Neuronal stem cell (in vitro differentiated cells): ENCODE data around the gene UBE2L3.

Experiments
- DNase-seq: peaks from one replicate; pipeline ENCODE4 v3.0.0-alpha.2; 2013; ENCODE audit warnings: low spot score
- H2AFZ ChIP-seq: one replicate; pipeline ENCODE4 v1.6.1; 2013; ENCODE audit warnings: mild to moderate bottlenecking, low read length, inconsistent platforms
- H2AK5ac ChIP-seq: 2 replicates; pipeline ENCODE4 v1.6.1; 2013; ENCODE audit warnings: low read depth, mild to moderate bottlenecking, inconsistent platforms, low read length, moderate library complexity, mixed read lengths
- H2BK120ac ChIP-seq: 2 replicates; pipeline ENCODE4 v1.6.1; 2013; ENCODE audit warnings: low read depth, mild to moderate bottlenecking, inconsistent platforms, low read length, moderate library complexity, mixed read lengths
- H2BK12ac ChIP-seq: one replicate; pipeline ENCODE4 v1.6.1; 2013; ENCODE audit warnings: low read length, inconsistent platforms
- H2BK15ac ChIP-seq: 2 replicates; pipeline ENCODE4 v1.6.1; 2013; ENCODE audit warnings: mild to moderate bottlenecking, low read length, inconsistent platforms, mixed read lengths
- H2BK5ac ChIP-seq: one replicate; pipeline ENCODE4 v1.6.1; 2013; ENCODE audit warnings: inconsistent platforms, mild to moderate bottlenecking, low read length, moderate library complexity
- H3K14ac ChIP-seq: one replicate; pipeline ENCODE4 v1.6.1; 2013; ENCODE audit warnings: low read length, inconsistent platforms
- H3K18ac ChIP-seq: 2 replicates; pipeline ENCODE4 v1.6.1; 2013; ENCODE audit warnings: low read length, inconsistent platforms
- H3K23ac ChIP-seq: 2 replicates; pipeline ENCODE4 v1.6.1; 2013; ENCODE audit warnings: low read depth, mild to moderate bottlenecking, mixed read lengths, low read length, inconsistent platforms; ENCODE audit not compliant: poor library complexity
- H3K27ac ChIP-seq: replicated peaks from 3 replicates; pipeline ENCODE4 v1.5.1; 2013; ENCODE audit warnings: low read length, inconsistent platforms
- H3K27me3 ChIP-seq, 3 experiments: 2 replicates each; pipeline ENCODE4 v1.6.1; 2013; ENCODE audit warnings: low read length in 3 of 3, mild to moderate bottlenecking in 2 of 3, inconsistent platforms in 1 of 3, low read depth in 1 of 3, mixed read lengths in 1 of 3, moderate library complexity in 1 of 3; ENCODE audit not compliant: control insufficient read depth in 3 of 3, insufficient read depth in 3 of 3
- H3K36me3 ChIP-seq, 2 donors: replicated peaks in 1 of 2; 2 replicates each; pipeline ENCODE4 v1.6.1; 2013; ENCODE audit warnings: low read length in 2 of 2; ENCODE audit not compliant: control insufficient read depth in 2 of 2, insufficient read depth in 2 of 2
- H3K4ac ChIP-seq: 2 replicates; pipeline ENCODE4 v1.6.1; 2013; ENCODE audit warnings: inconsistent platforms, mild to moderate bottlenecking, low read length, moderate library complexity
- H3K4me1 ChIP-seq, 2 donors: 1 replicate in 1 of 2; 2 replicates in 1 of 2; pipeline ENCODE4 v1.6.1; 2013; ENCODE audit warnings: low read length in 2 of 2, low read depth in 1 of 2; ENCODE audit not compliant: control insufficient read depth in 2 of 2, insufficient read depth in 1 of 2
- H3K4me2 ChIP-seq: one replicate; pipeline ENCODE4 v1.6.1; 2013; ENCODE audit warnings: mild to moderate bottlenecking, low read length, inconsistent platforms; ENCODE audit not compliant: insufficient read depth, poor library complexity, severe bottlenecking
- H3K4me3 ChIP-seq, 2 donors: 2 replicates each; pipeline ENCODE4 v1.5.1; 2013; ENCODE audit warnings: low read length in 2 of 2, mild to moderate bottlenecking in 2 of 2, inconsistent platforms in 1 of 2, moderate library complexity in 1 of 2
- H3K79me1 ChIP-seq: one replicate; pipeline ENCODE4 v1.6.1; 2013; ENCODE audit warnings: low read depth, mild to moderate bottlenecking, inconsistent platforms, low read length, moderate library complexity
- H3K9ac ChIP-seq: one replicate; pipeline ENCODE4 v1.6.1; 2013; ENCODE audit warnings: mild to moderate bottlenecking, low read depth, low read length, inconsistent platforms; ENCODE audit not compliant: poor library complexity
- H3K9me3 ChIP-seq, 2 donors: replicated peaks in 1 of 2; 2 replicates each; pipeline versions ENCODE3 to v1.6.1; 2013; ENCODE audit warnings: low read length in 2 of 2, mild to moderate bottlenecking in 2 of 2, inconsistent platforms in 1 of 2, low read depth in 1 of 2, mixed read lengths in 1 of 2, moderate library complexity in 1 of 2; ENCODE audit not compliant: control insufficient read depth in 2 of 2, insufficient read depth in 1 of 2
- H4K8ac ChIP-seq: one replicate; pipeline ENCODE4 v1.6.1; 2013; ENCODE audit warnings: low read depth, mild to moderate bottlenecking, inconsistent platforms, low read length, moderate library complexity
- H4K91ac ChIP-seq: one replicate; pipeline ENCODE4 v1.6.1; 2013; ENCODE audit warnings: low read length, low read depth, mild to moderate bottlenecking, inconsistent platforms; ENCODE audit not compliant: poor library complexity
- WGBS, 2 donors: extraction: QIAGEN DNeasy Blood & Tissue Kit; methylation state at CpG; one replicate each; pipeline ENCODE4 v1.1.7; 2013; ENCODE audit warnings: missing lambda C conversion rate in 2 of 2, mixed read lengths in 1 of 2; ENCODE audit not compliant: insufficient read length in 2 of 2, insufficient replicate concordance in 1 of 2; ENCODE audit errors: extremely low coverage in 2 of 2; 5-methylcytosine and 5-hydroxymethylcytosine counted together

Gene UBE2L3

DNA sequence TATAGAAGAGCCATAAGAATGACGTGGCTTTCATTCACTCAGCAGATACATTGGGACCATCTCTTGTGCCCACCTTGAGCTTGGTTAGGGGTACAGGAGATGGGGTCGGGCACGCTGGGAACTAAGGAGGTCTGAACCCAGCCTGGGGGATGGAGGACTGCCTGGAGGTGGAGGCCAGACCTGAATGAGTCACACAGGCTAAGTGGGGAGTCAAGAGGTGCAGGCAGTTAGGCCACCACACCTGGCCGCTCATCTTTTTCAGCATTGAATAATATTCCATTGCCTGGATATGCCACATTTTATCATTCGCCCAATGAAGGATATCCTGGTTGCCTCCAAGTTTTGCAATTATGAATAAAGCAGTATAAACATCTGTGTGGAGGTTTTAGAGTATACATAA is 94.5 kb downstream of the UBE2L3 start:
- no peak overlapping the region for H4K8ac ChIP-seq
- H3K18ac ChIP-seq: no peak overlapping the region
- H3K14ac ChIP-seq: no peak overlapping the region
- no peak overlapping the region for H3K4me2 ChIP-seq
- H2AFZ ChIP-seq: no peak overlapping the region
- H2BK5ac ChIP-seq: no peak overlapping the region
- H3K4me1 ChIP-seq: peaks cover 8 to 9% of the 10 kb centered on the region in 2 donors
- no CpG with 5 or more reads among the region's 5 CpGs for WGBS, 2 donors
- H2BK12ac ChIP-seq: no peak overlapping the region
- no peaks in the 10 kb centered on the region for H3K79me1 ChIP-seq
- H3K9me3 ChIP-seq: no peaks in the 10 kb centered on the region
- no peak overlapping the region for H2BK15ac ChIP-seq
- no peak overlapping the region for H3K27ac ChIP-seq
- no peak overlapping the region for H4K91ac ChIP-seq
- no peak overlapping the region for H3K4me3 ChIP-seq
- H3K23ac ChIP-seq: no peak overlapping the region
- H3K27me3 ChIP-seq: no peaks in the 10 kb centered on the region
- peaks cover 0 to under 1% of the 10 kb centered on the region in 2 donors for H3K36me3 ChIP-seq
- H2AK5ac ChIP-seq: no peak overlapping the region
- no peak for DNase-seq
- H3K9ac ChIP-seq: no peak overlapping the region
- no peak overlapping the region for H2BK120ac ChIP-seq
- H3K4ac ChIP-seq: no peak overlapping the region

- no peak overlapping the region for H2BK12ac ChIP-seq
Measured at GRCh38 chr22:21663738-21664137, 96.2 kb downstream of the UBE2L3 start.

GRCh38 chr22:21665047-21665851 is 97.7 kb downstream of the UBE2L3 start:
- Histone ChIP-seq H3K79me1 (no peaks in the 10 kb centered on the region), H3K23ac (peak overlapping the region; percentile 99), H4K91ac (no peak overlapping the region), H3K27ac (no peak overlapping the region), H4K8ac (peak overlapping the region; percentile 65), H3K4me3 (peak overlapping the region in 1 of 2 donors; percentile 88), H3K4ac (no peak overlapping the region), H3K4me1 (peaks cover 2 to 4% of the 10 kb centered on the region in 2 donors), H3K36me3 (peaks cover 0 to 7% of the 10 kb centered on the region in 2 donors), H2BK5ac (peak overlapping the region; percentile 91), H2AK5ac (peak overlapping the region; percentile 75), H3K9ac (no peak overlapping the region), H3K18ac (peak overlapping the region; percentile 90), H2BK120ac (peak overlapping the region; percentile 28), H3K9me3 (no peaks in the 10 kb centered on the region), H3K27me3 (no peaks in the 10 kb centered on the region), H3K4me2 (peak overlapping the region; percentile 77), H3K14ac (no peak overlapping the region), H2AFZ (peak overlapping the region; percentile 97), H2BK12ac (no peak overlapping the region), H2BK15ac (peak overlapping the region; percentile 84)
- no peak for DNase-seq
- no CpG with 5 or more reads among the region's 26 CpGs for WGBS, 2 donors

More at GRCh38 chr22:21663738-21664137, 96.2 kb downstream of the UBE2L3 start:
- Histone ChIP-seq H3K4me3 (no peak overlapping the region), H3K18ac (no peak overlapping the region), H2AFZ (no peak overlapping the region), H3K9ac (no peak overlapping the region), H3K9me3 (no peaks in the 10 kb centered on the region), H3K4me2 (no peak overlapping the region), H2BK120ac (no peak overlapping the region), H4K8ac (no peak overlapping the region), H2AK5ac (no peak overlapping the region), H3K4ac (no peak overlapping the region), H3K36me3 (no peaks in the 10 kb centered on the region), H3K27ac (no peak overlapping the region), H3K27me3 (no peaks in the 10 kb centered on the region), H3K79me1 (no peaks in the 10 kb centered on the region), H2BK15ac (no peak overlapping the region), H3K14ac (no peak overlapping the region), H3K4me1 (peaks cover 2 to 4% of the 10 kb centered on the region in 2 donors), H2BK5ac (no peak overlapping the region), H3K23ac (no peak overlapping the region), H4K91ac (no peak overlapping the region)
- DNase-seq: no peak
- no CpG with 5 or more reads among the region's 2 CpGs for WGBS, 2 donors

DNA sequence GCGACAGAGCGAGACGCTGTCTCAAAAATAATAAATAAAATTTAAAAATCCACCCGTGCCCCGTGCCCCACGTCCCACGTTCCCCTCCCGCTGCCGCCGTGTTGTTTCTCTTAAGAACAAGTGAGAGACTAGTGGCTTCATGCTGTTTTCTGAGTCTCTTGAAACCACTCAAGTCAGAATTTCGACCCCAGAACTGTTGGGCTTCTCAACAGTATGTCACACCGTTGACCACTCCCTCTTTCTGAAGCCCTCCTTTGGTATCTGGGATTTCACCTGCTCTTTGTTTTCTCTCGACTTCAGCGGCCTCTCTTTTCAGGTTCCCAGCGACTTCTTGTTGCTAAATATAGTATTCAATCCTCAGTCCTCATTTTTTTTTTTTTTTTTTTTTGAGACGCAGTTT is 99.3 kb downstream of the UBE2L3 start:
- no peak overlapping the region for H3K27ac ChIP-seq
- peak overlapping the region in 1 of 2 donors; percentile 88 for H3K4me3 ChIP-seq
- H3K9me3 ChIP-seq: no peaks in the 10 kb centered on the region
- WGBS, 2 donors: no CpG with 5 or more reads among the region's 16 CpGs
- no peak for DNase-seq
- no peaks in the 10 kb centered on the region for H3K79me1 ChIP-seq
- no peak overlapping the region for H3K14ac ChIP-seq
- H2AK5ac ChIP-seq: no peak overlapping the region
- H2BK120ac ChIP-seq: no peak overlapping the region
- H2BK12ac ChIP-seq: no peak overlapping the region
- no peak overlapping the region for H3K9ac ChIP-seq
- H2AFZ ChIP-seq: no peak overlapping the region
- H3K4me1 ChIP-seq: peaks cover 2 to 3% of the 10 kb centered on the region in 2 donors
- H4K91ac ChIP-seq: no peak overlapping the region
- no peak overlapping the region for H2BK5ac ChIP-seq
- H3K4ac ChIP-seq: no peak overlapping the region
- no peak overlapping the region for H3K23ac ChIP-seq
- no peak overlapping the region for H2BK15ac ChIP-seq
- no peak overlapping the region for H4K8ac ChIP-seq
- no peak overlapping the region for H3K18ac ChIP-seq
- no peaks in the 10 kb centered on the region for H3K27me3 ChIP-seq
- peaks cover 7 to 22% of the 10 kb centered on the region in 2 donors for H3K36me3 ChIP-seq
- peak overlapping the region; percentile 77 for H3K4me2 ChIP-seq
